Gastroesophageal sphincter (tissue), 4 donors: ENCODE measurements around the gene KIF5A. TPM values are rescaled to one million over a fixed set of nuclear protein-coding genes. Genes with fewer than 3 reads are reported as not detected.

Experiments used
- ATAC-seq: fragments of 150-250 bp; one replicate; pipeline ENCODE4 v1.9.1; 2016; ENCODE audit warnings: mild to moderate bottlenecking, moderate library complexity
- H3K27ac ChIP-seq, 4 donors: fragments of 200-600 bp; sonication (generic) in 3 of 4; 1 replicate in 3 of 4; 2 replicates in 1 of 4; pipeline ENCODE4 v1.5.1; 2016 to 2019
- H3K27me3 ChIP-seq: fragments of 200-600 bp; sonication (generic); one replicate; pipeline ENCODE4 v1.5.1; 2019
- H3K36me3 ChIP-seq, 2 donors: fragments of 200-600 bp; sonication (generic); one replicate each; pipeline ENCODE4 v1.5.1; 2019; ENCODE audit warnings: control low read depth in 1 of 2
- H3K4me1 ChIP-seq, 3 donors: fragments of 200-600 bp; sonication (generic); 1 replicate in 2 of 3; 2 replicates in 1 of 3; pipeline ENCODE4 v1.5.1; 2016 to 2019; ENCODE audit warnings: control low read depth in 2 of 3
- H3K4me3 ChIP-seq, 2 donors: fragments of 200-600 bp; sonication (generic); one replicate each; pipeline ENCODE4 v1.5.1; 2019; ENCODE audit warnings: mild to moderate bottlenecking in 1 of 2, moderate library complexity in 1 of 2
- H3K9me3 ChIP-seq, 3 donors: fragments of 200-600 bp; sonication (generic); one replicate each; pipeline ENCODE4 v1.5.1; 2017 to 2019; ENCODE audit warnings: control low read depth in 2 of 3
- CTCF ChIP-seq, 4 experiments: fragments of 200-600 bp in 2 of 4; fragments of 450-650 bp in 2 of 4; sonication (generic) in 1 of 4; IDR thresholded peaks; one replicate each; pipeline ENCODE4 v1.5.1; 2017 to 2019; ENCODE audit warnings: antibody characterized with exemption in 4 of 4, mild to moderate bottlenecking in 2 of 4, moderate library complexity in 2 of 4
- EP300 ChIP-seq: sonication (generic); formaldehyde crosslinking; IDR thresholded peaks from one replicate; pipeline ENCODE4 v1.6.1; 2017; ENCODE audit warnings: antibody characterized with exemption, mild to moderate bottlenecking
- POLR2A ChIP-seq, 2 donors: fragments of 450-650 bp; IDR thresholded peaks; one replicate each; pipeline ENCODE4 v1.6.1; 2017; ENCODE audit warnings: antibody characterized with exemption in 2 of 2, mild to moderate bottlenecking in 2 of 2, moderate library complexity in 1 of 2
- POLR2AphosphoS5 ChIP-seq: sonication (generic); formaldehyde crosslinking; IDR thresholded peaks from one replicate; pipeline ENCODE4 v1.6.1; 2017; ENCODE audit warnings: antibody characterized with exemption
- WGBS, 2 donors: methylation state at CpG; one replicate each; pipeline ENCODE4 v1.1.5; 2018; ENCODE audit warnings: low coverage in 1 of 2; 5-methylcytosine and 5-hydroxymethylcytosine counted together
- total RNA-seq, 4 donors: library from RNA; depleted of rRNA; stranded (reverse); fragments of >200 nt; gene quantifications; one replicate each; pipeline ENCODE4 v1.1.0, GENCODE V29; 2016

The KIF5A gene
- total RNA-seq, 4 donors from 2014 or later, result 0.89 to 4.7 (median 1.6) TPM

GRCh38 chr12:57546438-57547287 lies 3.2 kb upstream of the KIF5A start, which contains the start of gene DCTN2:
Gene DCTN2, minus strand, starts transcription at chr12:57547192. Its CDS starts 129 bp downstream, at chr12:57547063.
- H3K36me3 ChIP-seq, result peaks cover 0 to 12% of the 10 kb centered on the region in 2 donors
- 1 to 3% methylated on average over 10 to 26 of the region's 56 CpGs for WGBS, 2 donors
- H3K27ac ChIP-seq, result peak within 1 kb of the TSS; percentile 92 to 95 (median 94)
- peak within 1 kb of the TSS; percentile 87 to 99 for H3K4me3 ChIP-seq
- TF ChIP-seq POLR2A (IDR thresholded peaks at IDR 0.05) (peak in 1 of 2 donors; percentile 30), EP300 (no peak), CTCF (IDR thresholded peaks at IDR 0.05) (peak in 1 of 4 experiments; percentile 9), POLR2AphosphoS5 (peak; percentile 32)
- ATAC-seq, result peak; percentile 99
- peaks cover 3 to 55% (median 15%) of the 10 kb centered on the region in 3 donors for H3K4me1 ChIP-seq
- no peaks in the 10 kb centered on the region for H3K9me3 ChIP-seq
- H3K27me3 ChIP-seq, result peaks cover 28% of the 10 kb centered on the region

- H3K36me3 ChIP-seq, result peaks cover 0 to 5% of the 10 kb centered on the region in 2 donors
- H3K4me3 ChIP-seq, result peak overlapping the region; percentile 87 to 99
- WGBS, 2 donors, result 22 to 23% methylated on average over 8 to 9 of the region's 9 CpGs
- no peaks in the 10 kb centered on the region for H3K9me3 ChIP-seq
- peaks cover 3 to 55% (median 15%) of the 10 kb centered on the region in 3 donors for H3K4me1 ChIP-seq
- H3K27me3 ChIP-seq, result peaks cover 28% of the 10 kb centered on the region
- H3K27ac ChIP-seq, result peak overlapping the region; percentile 92 to 95 (median 94)
- TF ChIP-seq POLR2A (IDR thresholded peaks at IDR 0.05) (no peak), POLR2AphosphoS5 (no peak), EP300 (no peak), CTCF (IDR thresholded peaks at IDR 0.05) (no peak)
- ATAC-seq, result no peak
These were observed 2.4 kb upstream of the KIF5A start for GRCh38 chr12:57547288-57548012.

GRCh38 chr12:57548013-57548315 lies 1.9 kb upstream of the KIF5A start:
- TF ChIP-seq EP300 (no peak), POLR2A (IDR thresholded peaks at IDR 0.05) (no peak), POLR2AphosphoS5 (no peak), CTCF (IDR thresholded peaks at IDR 0.05) (no peak)
- no peak overlapping the region for H3K27ac ChIP-seq
- H3K4me1 ChIP-seq, result peaks cover 3 to 54% (median 15%) of the 10 kb centered on the region in 3 donors
- 76% methylated on average over 2 of the region's 2 CpGs; no CpG with 5 or more reads in 1 of the 2 donors for WGBS, 2 donors
- no peak overlapping the region for H3K4me3 ChIP-seq
- H3K9me3 ChIP-seq, result no peaks in the 10 kb centered on the region
- H3K36me3 ChIP-seq, result no peaks in the 10 kb centered on the region
- H3K27me3 ChIP-seq, result peaks cover 28% of the 10 kb centered on the region
- ATAC-seq, result no peak

GRCh38 chr12:57548488-57548887 lies 1.4 kb upstream of the KIF5A start:
- Histone ChIP-seq H3K27ac (no peak overlapping the region), H3K9me3 (no peaks in the 10 kb centered on the region), H3K4me3 (no peak overlapping the region), H3K27me3 (peaks cover 28% of the 10 kb centered on the region), H3K4me1 (peaks cover 3 to 49% (median 15%) of the 10 kb centered on the region in 3 donors), H3K36me3 (no peaks in the 10 kb centered on the region)
- WGBS, 2 donors, result 49 to 82% methylated on average over 2 of the region's 2 CpGs
- no peak for ATAC-seq
- TF ChIP-seq CTCF (IDR thresholded peaks at IDR 0.05) (no peak), EP300 (no peak), POLR2AphosphoS5 (no peak)
